ENCODE data around the gene ZNF800. TPM values are rescaled to one million over a fixed set of nuclear protein-coding genes. Genes with fewer than 3 reads are reported as not detected.

ZNF800 gene
- total and polyA plus RNA-seq, 2 experiments from 2014 or later, result 16.9 to 20.8 TPM

- TF ChIP-seq EZH2 (IDR thresholded peaks at IDR 0.05; ENCODE audit: insufficient read depth, poor library complexity, severe bottlenecking) (no peak), EZH2phosphoT487 (IDR thresholded peaks at IDR 0.05; ENCODE audit: insufficient read depth, low read depth) (no peak)
- H3K27me3 ChIP-seq (replicated peaks; ENCODE audit: insufficient read depth), result no peaks in the 10 kb centered on the region
- no peaks in the 10 kb centered on the region for H3K9me3 ChIP-seq (ENCODE audit: low read depth)
- peaks cover 32% of the 10 kb centered on the region for H3K36me3 ChIP-seq (ENCODE audit: low read depth)
- no peak overlapping the region for H2AFZ ChIP-seq
- H3K4me2 ChIP-seq (ENCODE audit: unreplicated experiment), result no peak overlapping the region
- no peak overlapping the region for H3K27ac ChIP-seq
- peaks cover 99% of the 10 kb centered on the region for H3K79me2 ChIP-seq (ENCODE audit: insufficient read depth)
- H3K4me3 ChIP-seq, result no peak overlapping the region
- no peaks in the 10 kb centered on the region for H3F3A ChIP-seq (ENCODE audit: insufficient read depth)
- no peak for DNase-seq
- no peaks in the 10 kb centered on the region for H3K9me2 ChIP-seq (ENCODE audit: insufficient read depth)
- peaks cover 7% of the 10 kb centered on the region; the same call in 1 of the 2 replicates for H4K20me1 ChIP-seq (ENCODE audit: insufficient read depth)
- WGBS, 2 experiments (ENCODE audit: low coverage in 1 of 2, low lambda C conversion rate in 2 of 2, missing lambda C conversion rate in 2 of 2), result 97 to 100% methylated on average over 2 of the region's 2 CpGs
- H3K9ac ChIP-seq, result no peak overlapping the region
- peaks cover 7% of the 10 kb centered on the region for H3K4me1 ChIP-seq (ENCODE audit: insufficient read depth)
- in situ Hi-C loops (cut with MboI), result no loop called here
Measured at GRCh38 chr7:127382301-127383085, 10.0 kb downstream of the ZNF800 start.

GRCh38 chr7:127380479-127380878 lies 12.0 kb downstream of the ZNF800 start:
- Histone ChIP-seq H3K9me2 (ENCODE audit: insufficient read depth) (no peaks in the 10 kb centered on the region), H3K27ac (no peak overlapping the region), H4K20me1 (ENCODE audit: insufficient read depth) (peaks cover 7% of the 10 kb centered on the region; the same call in 1 of the 2 replicates), H3K27me3 (replicated peaks; ENCODE audit: insufficient read depth) (no peaks in the 10 kb centered on the region), H3K36me3 (ENCODE audit: low read depth) (peaks cover 34% of the 10 kb centered on the region), H3K4me3 (no peak overlapping the region), H2AFZ (no peak overlapping the region), H3K9me3 (ENCODE audit: low read depth) (no peaks in the 10 kb centered on the region), H3F3A (ENCODE audit: insufficient read depth) (0 out of 2 replicates have a peak, but pooled peaks cover 4% of the 10 kb centered on the region), H3K4me2 (ENCODE audit: unreplicated experiment) (no peak overlapping the region), H3K4me1 (ENCODE audit: insufficient read depth) (peaks cover 21% of the 10 kb centered on the region), H3K79me2 (ENCODE audit: insufficient read depth) (peaks cover 99% of the 10 kb centered on the region), H3K9ac (no peak overlapping the region)
- in situ Hi-C loops (cut with MboI), result no loop called here
- TF ChIP-seq EZH2phosphoT487 (IDR thresholded peaks at IDR 0.05; ENCODE audit: insufficient read depth, low read depth), result no peak
- DNase-seq, result no peak

- Histone ChIP-seq H3K9ac (no peak overlapping the region), H3K4me1 (ENCODE audit: insufficient read depth) (peaks cover 21% of the 10 kb centered on the region), H3K9me3 (ENCODE audit: low read depth) (no peaks in the 10 kb centered on the region), H3K4me2 (ENCODE audit: unreplicated experiment) (no peak overlapping the region), H3K27ac (no peak overlapping the region), H3F3A (ENCODE audit: insufficient read depth) (0 out of 2 replicates have a peak, but pooled peaks cover 4% of the 10 kb centered on the region), H3K79me2 (ENCODE audit: insufficient read depth) (peaks cover 99% of the 10 kb centered on the region), H3K9me2 (ENCODE audit: insufficient read depth) (no peaks in the 10 kb centered on the region), H3K36me3 (ENCODE audit: low read depth) (peaks cover 32% of the 10 kb centered on the region), H2AFZ (no peak overlapping the region), H3K4me3 (no peak overlapping the region), H3K27me3 (replicated peaks; ENCODE audit: insufficient read depth) (no peaks in the 10 kb centered on the region), H4K20me1 (ENCODE audit: insufficient read depth) (peaks cover 7% of the 10 kb centered on the region; the same call in 1 of the 2 replicates)
- DNase-seq, result no peak
- in situ Hi-C loops (cut with MboI), result no loop called here
- TF ChIP-seq EZH2 (IDR thresholded peaks at IDR 0.05; ENCODE audit: insufficient read depth, poor library complexity, severe bottlenecking), result no peak
- TF ChIP-seq EZH2phosphoT487 (IDR thresholded peaks at IDR 0.05; ENCODE audit: insufficient read depth, low read depth), result no peak
- 93 to 96% methylated on average over 2 of the region's 2 CpGs for WGBS, 2 experiments (ENCODE audit: low coverage in 1 of 2, low lambda C conversion rate in 2 of 2, missing lambda C conversion rate in 2 of 2)
Measured at GRCh38 chr7:127379642-127380041, 12.9 kb downstream of the ZNF800 start.

DNA sequence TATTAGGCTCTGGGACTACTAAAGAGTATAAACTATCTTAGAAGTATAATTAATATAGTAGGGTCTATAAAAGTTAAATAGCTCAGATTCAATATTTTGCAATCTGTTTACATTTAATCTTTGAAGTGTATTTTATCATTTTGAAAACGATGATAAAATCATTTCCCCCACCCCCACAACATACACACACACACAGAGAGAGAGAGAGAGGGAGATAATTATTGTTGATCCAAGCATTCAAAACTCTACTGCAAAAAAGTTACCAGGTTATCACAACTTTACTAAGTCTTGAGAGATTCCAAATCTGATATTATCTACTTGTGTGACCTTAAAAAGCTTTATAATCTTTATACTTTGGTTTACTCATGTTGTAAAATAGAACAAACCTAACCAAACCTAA lies 14.0 kb downstream of the ZNF800 start:
- in situ Hi-C loops (cut with MboI), result no loop called here
- peaks cover 42% of the 10 kb centered on the region for H3K36me3 ChIP-seq (ENCODE audit: low read depth)
- H4K20me1 ChIP-seq (ENCODE audit: insufficient read depth), result peaks cover 7% of the 10 kb centered on the region; the same call in 1 of the 2 replicates
- H3K9ac ChIP-seq, result no peak overlapping the region
- H3K79me2 ChIP-seq (ENCODE audit: insufficient read depth), result peaks cover 99% of the 10 kb centered on the region
- no peak for DNase-seq
- WGBS, 2 experiments (ENCODE audit: low coverage in 1 of 2, low lambda C conversion rate in 2 of 2, missing lambda C conversion rate in 2 of 2), result 88 to 100% methylated on average over 1 of the region's 1 CpG
- no peaks in the 10 kb centered on the region for H3K9me3 ChIP-seq (ENCODE audit: low read depth)
- H3K27me3 ChIP-seq (replicated peaks; ENCODE audit: insufficient read depth), result no peaks in the 10 kb centered on the region
- no peak overlapping the region for H3K4me3 ChIP-seq
- TF ChIP-seq EZH2 (IDR thresholded peaks at IDR 0.05; ENCODE audit: insufficient read depth, poor library complexity, severe bottlenecking) (no peak), EZH2phosphoT487 (IDR thresholded peaks at IDR 0.05; ENCODE audit: insufficient read depth, low read depth) (no peak)
- H3K27ac ChIP-seq, result no peak overlapping the region
- H3K4me1 ChIP-seq (ENCODE audit: insufficient read depth), result peaks cover 18% of the 10 kb centered on the region
- H3K4me2 ChIP-seq (ENCODE audit: unreplicated experiment), result no peak overlapping the region
- H3K9me2 ChIP-seq (ENCODE audit: insufficient read depth), result no peaks in the 10 kb centered on the region
- H3F3A ChIP-seq (ENCODE audit: insufficient read depth), result 0 out of 2 replicates have a peak, but pooled peaks cover 4% of the 10 kb centered on the region
- no peak overlapping the region for H2AFZ ChIP-seq

All from GM23248 (cell line).